AML-193 (cell line): ENCODE data around the gene SGCA.

Experiments used
- DNase-seq, 2 experiments: peaks; one replicate each; lab custom pipeline; 2025; lab: John Stamatoyannopoulos, UW

SGCA gene

GRCh38 chr17:50167371-50167770 lies 1.6 kb downstream of the SGCA start:
- DNase-seq: no peak

- no peak for DNase-seq
These were observed 2.5 kb downstream of the SGCA start for GRCh38 chr17:50168319-50168718.

GRCh38 chr17:50169121-50169764 lies 3.4 kb downstream of the SGCA start:
- DNase-seq: peak; percentile 82 to 86

- DNase-seq: no peak
These were observed 4.2 kb downstream of the SGCA start for GRCh38 chr17:50169881-50170459.

- no peak for DNase-seq
These were observed 5.0 kb downstream of the SGCA start for GRCh38 chr17:50170662-50171370.

GRCh38 chr17:50171371-50172071 lies 5.7 kb downstream of the SGCA start:
- no peak for DNase-seq

- DNase-seq: no peak
These were observed 6.3 kb downstream of the SGCA start for GRCh38 chr17:50172130-50172529.

- DNase-seq: no peak
These were observed 7.1 kb downstream of the SGCA start for GRCh38 chr17:50172936-50173334.

- no peak for DNase-seq
These were observed 7.6 kb downstream of the SGCA start for GRCh38 chr17:50173335-50173941.

GRCh38 chr17:50174444-50174843 lies 8.6 kb downstream of the SGCA start:
- DNase-seq: no peak

- no peak for DNase-seq
These were observed 9.4 kb downstream of the SGCA start for GRCh38 chr17:50175035-50175807.

- DNase-seq: no peak
These were observed 11.0 kb downstream of the SGCA start for GRCh38 chr17:50176559-50177357.

GRCh38 chr17:50177476-50177875 lies 11.7 kb downstream of the SGCA start:
- DNase-seq: no peak

- no peak for DNase-seq
These were observed 12.4 kb downstream of the SGCA start for GRCh38 chr17:50177983-50178834.

- no peak for DNase-seq
These were observed 14.3 kb downstream of the SGCA start for GRCh38 chr17:50180111-50180510.

- DNase-seq: no peak
These were observed 14.8 kb downstream of the SGCA start for GRCh38 chr17:50180620-50181019.

GRCh38 chr17:50181144-50181543 lies 15.3 kb downstream of the SGCA start:
- no peak for DNase-seq

GRCh38 chr17:50181591-50182560 lies 16.1 kb downstream of the SGCA start:
- DNase-seq: no peak
